GM21825 (cell line): ENCODE measurements around the gene GNG12.

ENCODE experiments used
- ATAC-seq: cut with Tn5 transposase; IDR thresholded peaks from one replicate; pipeline ENCODE4 v1.9.1; 2021; ENCODE audit warnings: mild to moderate bottlenecking, moderate library complexity; ENCODE audit not compliant: unreplicated experiment

Gene GNG12

DNA sequence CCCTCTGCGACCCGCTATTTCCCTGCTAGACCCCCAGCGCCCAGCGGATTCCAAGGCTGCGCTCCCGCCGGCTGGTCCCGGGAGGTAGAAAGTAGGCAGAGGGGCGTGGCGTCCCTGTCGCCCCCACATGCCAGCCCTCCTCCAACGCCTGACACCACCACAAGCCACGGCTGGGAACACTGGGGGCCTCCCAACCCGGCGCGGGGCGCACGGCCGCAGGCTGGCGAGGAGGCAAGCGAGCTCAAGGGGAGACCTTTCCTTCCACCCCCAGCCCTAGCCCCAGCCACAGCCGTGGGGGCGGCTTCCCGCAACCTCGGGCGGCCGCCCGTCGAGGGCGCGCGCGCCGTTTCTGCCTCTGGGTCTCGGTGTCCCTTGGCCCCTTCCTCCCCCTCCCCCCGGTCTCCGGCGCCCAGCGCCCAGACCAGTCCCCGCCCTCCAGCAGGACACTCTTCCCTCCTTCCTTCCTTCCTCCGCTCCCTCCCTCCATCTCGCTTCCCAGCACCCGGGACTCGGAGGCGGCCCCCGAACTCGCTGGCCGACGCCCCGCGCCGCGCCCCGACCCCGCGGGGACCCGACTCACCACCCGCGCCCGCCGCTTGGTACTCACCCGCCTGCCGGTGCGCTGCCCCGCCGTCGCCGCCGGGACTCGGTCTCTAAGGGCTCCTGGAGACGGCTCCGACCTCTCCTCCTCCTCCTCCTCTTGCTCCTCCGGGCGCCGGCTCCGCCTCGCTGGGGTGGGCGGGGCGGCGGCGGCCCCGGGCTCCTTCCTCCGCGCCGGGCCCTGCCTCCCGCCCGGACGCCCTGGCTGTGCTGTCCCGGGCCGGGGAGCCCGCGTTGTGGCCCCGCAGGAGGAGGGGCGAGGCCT, at the start of gene GNG12:
TSS of gene GNG12 (minus strand) at position 731 of the 865 bp plus-strand sequence. CDS start 125,781 bp downstream, outside the sequence.
- ATAC-seq, result no peak

- no peak for ATAC-seq
Measured at GRCh38 chr1:67882196-67882958, 49.1 kb upstream of the GNG12 start.

- no peak for ATAC-seq
Measured at GRCh38 chr1:67880056-67880601, 46.9 kb upstream of the GNG12 start.

GRCh38 chr1:67879485-67879884, 46.2 kb upstream of the GNG12 start:
- no peak for ATAC-seq

DNA sequence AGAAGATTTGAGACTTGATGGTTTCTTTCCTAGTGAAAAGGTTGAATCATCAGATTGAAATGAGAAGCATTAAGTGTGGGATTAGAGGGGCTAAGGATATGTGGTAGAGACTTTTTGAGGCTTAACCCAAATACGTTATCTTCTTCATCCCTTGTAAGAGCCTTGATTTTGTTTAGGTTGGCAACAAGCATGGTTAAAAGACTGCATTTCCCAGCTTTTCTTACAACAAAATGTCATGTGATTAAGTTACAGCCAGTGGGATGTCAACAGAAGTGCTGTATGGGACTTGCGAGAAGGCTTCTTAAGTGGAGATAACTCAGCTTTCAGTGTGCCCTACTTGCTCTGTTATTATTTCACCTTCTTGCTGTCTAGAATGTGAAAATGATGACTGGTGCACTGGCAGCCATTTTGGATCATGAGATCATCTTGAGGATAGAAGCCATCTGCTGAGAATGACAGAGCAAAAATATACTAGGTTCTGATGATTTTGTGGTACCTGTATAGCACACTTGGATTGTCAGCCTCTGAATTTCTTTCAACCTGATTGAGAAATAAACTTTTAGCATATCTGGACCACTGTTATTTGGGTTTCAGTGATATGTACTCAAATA, 41.3 kb upstream of the GNG12 start:
- ATAC-seq, result no peak

DNA sequence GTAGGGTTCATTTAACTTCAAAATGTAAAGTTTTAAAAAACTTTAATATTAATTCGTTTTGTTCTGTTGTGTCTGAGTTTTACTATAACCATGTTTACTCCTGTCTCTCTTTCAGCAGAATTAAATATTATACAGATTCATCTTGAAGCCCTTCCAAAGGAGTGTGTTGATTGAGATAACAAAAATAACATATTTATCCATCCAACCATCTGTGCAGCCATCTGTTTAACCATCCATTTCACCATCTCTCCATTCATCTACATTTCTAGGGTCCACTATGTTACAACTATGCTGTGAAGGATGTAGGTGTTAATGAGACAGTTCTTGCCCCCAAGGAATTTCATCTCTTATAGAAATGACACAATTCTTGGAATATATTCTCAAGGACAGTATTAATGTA, 36.0 kb upstream of the GNG12 start:
- no peak for ATAC-seq

DNA sequence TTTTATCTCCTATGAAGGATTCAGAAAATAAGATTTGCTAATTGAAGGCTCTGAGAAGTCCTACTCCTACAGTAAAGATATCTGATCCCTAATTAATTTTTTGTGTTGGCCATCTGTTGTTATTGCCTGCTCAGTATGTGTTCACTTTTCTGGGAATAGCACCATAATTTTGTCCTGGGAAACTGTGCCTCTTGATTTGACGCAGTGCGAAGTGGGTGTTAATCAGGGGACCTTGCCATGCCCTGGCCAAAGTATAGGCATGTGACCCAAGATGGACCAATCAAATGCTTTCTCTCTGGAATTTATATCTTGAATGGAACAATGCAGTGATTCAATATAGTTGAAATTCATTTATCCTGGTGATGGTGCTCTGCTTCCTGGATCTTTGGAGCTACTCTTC, 30.4 kb upstream of the GNG12 start:
- ATAC-seq, result no peak

DNA sequence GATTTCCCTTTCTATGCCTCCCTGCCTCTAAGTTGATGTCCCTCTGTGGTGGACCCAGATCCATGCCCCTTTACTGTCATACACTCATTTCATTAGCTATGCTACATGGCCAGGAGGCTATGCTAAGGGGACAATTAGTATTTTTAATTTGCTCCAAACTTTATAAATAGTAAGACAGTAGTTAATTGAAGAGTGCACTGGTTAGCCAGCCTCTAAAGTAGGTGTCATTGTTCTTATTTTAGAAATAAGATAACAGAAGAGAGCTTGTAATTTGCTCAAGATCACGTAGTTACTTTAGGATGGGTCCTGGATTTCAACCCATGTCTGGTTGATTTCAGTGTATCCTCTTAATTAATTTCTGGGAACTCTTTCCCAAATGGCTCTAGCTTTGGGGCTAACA, 29.4 kb upstream of the GNG12 start:
- ATAC-seq, result no peak

- ATAC-seq, result no peak
Measured at GRCh38 chr1:67861856-67862516, 28.7 kb upstream of the GNG12 start.

DNA sequence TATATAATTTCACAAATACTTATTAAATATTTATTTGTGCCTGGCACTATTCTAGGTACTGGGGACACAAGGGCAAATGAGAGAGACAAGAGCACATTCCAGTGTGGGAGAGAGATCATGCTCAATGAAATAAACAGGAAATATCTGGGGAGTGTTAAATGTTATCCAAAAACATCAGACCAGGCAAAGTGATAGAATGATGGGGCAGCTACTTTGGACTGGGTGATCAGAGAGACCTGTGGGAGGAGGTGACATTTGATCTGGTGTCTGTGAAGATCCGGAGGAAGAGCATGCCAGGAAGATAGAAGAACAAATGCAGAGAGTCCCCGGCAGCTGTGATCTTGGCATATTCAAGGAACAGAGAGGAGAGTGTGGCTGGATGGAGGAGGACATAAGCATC, 27.5 kb upstream of the GNG12 start:
- ATAC-seq, result no peak

DNA sequence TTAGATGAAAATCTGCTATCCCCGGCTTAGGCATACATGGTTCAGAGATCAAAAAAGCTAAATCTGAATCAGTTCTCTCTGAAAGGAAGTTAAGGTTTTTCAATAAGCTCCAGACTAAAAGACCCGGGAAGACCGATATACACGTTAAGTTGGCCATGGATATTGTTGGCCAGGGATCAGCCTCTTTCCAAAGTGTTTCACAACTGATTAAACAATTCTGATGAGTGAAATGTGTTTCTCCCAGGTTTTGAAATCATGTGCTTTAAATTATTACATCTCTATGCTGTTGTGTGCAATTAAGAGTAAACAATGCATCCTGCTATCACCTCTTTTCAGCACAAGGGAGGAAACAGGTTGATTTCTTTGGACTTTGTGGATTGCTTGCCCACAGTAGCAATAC, 23.7 kb upstream of the GNG12 start:
- ATAC-seq, result no peak

DNA sequence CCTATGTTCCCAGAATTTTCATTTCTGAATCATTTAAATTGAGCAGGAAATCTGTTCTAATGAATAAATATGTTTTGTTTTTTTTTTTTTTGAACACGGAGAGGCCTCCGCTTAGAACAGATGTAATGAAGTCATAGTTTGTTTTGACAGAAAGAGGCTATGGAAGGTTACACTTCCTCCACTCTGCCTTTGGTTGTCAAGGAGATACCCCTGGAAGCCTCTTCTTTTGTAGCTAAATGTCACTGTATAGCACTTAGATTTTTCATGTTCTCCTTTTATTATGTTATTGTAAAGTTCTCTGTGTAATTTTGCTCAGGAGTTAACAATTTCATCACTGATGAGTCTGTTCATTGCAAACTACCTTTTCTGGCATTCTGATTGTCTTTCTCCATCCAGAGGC, 22.7 kb upstream of the GNG12 start:
- no peak for ATAC-seq

- no peak for ATAC-seq
Measured at GRCh38 chr1:67855444-67855843, 22.2 kb upstream of the GNG12 start.

DNA sequence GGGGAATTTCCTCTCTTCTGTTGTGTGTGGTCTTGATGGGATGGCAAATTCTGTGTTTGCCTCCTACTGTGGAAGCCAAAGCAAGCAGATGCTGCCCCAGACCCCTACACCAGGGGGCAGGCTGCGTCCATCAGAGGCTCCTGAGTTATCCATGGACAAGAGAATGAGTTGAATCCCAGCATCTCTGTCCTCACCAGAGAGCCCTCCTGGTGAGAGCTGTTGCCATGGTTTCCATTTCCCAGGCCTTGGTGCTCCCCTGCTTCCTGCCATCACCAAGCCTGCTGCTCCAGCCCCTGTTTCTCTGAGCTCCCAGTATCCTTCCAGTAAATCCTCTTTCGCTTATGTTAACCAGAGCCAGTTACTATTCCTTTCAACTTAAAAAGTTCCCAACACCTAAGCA, 20.4 kb upstream of the GNG12 start:
- no peak for ATAC-seq

- no peak for ATAC-seq
Measured at GRCh38 chr1:67851800-67852199, 18.5 kb upstream of the GNG12 start.

DNA sequence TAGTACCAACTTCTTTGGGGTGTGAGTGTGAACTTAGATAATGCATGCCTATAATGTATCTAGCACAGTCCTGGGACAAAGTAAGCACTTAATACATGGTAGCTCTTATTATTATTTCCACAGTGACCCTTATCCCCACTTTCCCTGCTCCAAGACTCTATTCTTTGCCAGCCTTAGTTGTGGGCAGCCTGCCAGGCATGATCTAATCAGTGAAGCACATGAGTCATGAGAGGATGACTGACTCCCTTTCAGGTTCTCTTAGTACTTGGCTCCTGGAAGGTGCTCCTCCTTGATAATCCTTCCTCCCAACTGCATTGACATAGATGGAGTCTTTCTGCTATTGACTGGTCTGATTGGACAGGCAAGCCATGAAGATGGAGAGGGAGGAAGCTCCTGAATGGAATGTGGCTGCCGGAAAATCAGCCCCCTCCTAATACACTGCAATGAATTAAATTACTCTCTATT, 17.4 kb upstream of the GNG12 start:
- ATAC-seq, result no peak

- ATAC-seq, result no peak
Measured at GRCh38 chr1:67850151-67850551, 16.9 kb upstream of the GNG12 start.

GRCh38 chr1:67847466-67847865, 14.2 kb upstream of the GNG12 start:
- ATAC-seq, result no peak

- ATAC-seq, result no peak
Measured at GRCh38 chr1:67846538-67846937, 13.3 kb upstream of the GNG12 start.

- ATAC-seq, result no peak
Measured at GRCh38 chr1:67844988-67845387, 11.7 kb upstream of the GNG12 start.

DNA sequence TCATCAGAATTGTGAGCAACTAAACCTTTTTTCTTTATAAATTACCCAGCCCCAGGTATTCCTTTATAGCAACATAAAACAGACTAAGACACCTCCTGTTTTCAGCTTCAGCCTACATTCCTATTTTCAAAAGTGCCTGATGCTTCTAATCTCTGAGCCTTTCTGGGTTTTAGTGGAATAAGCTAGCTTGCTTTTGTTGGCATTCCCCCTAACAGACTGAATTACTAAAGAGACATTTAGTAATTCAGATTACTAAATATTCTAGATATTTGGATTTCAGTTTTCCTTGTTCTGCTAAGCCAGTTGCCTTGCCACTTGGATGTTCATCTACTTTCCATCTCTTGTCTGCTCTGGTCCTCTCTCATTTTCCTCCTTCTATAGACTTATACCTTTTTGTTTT, 10.5 kb upstream of the GNG12 start:
- ATAC-seq, result no peak
